HTERT RPE-1 (cell line): ENCODE measurements around the gene JPH3.

ENCODE experiments used
- in situ Hi-C: fragments of 300-500 bp; cut with MboI; formaldehyde crosslinking; loops from 4 replicates; pipeline ENCODE4 v1.14.3; 2020; ENCODE audit warnings: low sequenced_read_pairs

Gene JPH3

GRCh38 chr16:87602001-87602775, at the start of gene JPH3:
TSS of gene JPH3 (plus strand) at chr16:87602508. CDS start at chr16:87603147, 639 bp downstream.
- in situ Hi-C loops = no loop called here

- in situ Hi-C loops = no loop called here
These were observed 49.3 kb upstream of the JPH3 start for GRCh38 chr16:87552772-87553573.

- in situ Hi-C loops = no loop called here
These were observed 47.4 kb upstream of the JPH3 start for GRCh38 chr16:87554754-87555427.

- in situ Hi-C loops = no loop called here
These were observed 46.7 kb upstream of the JPH3 start for GRCh38 chr16:87555647-87556046.

- in situ Hi-C loops = no loop called here
These were observed 45.3 kb upstream of the JPH3 start for GRCh38 chr16:87556941-87557459.

GRCh38 chr16:87558682-87559081, 43.6 kb upstream of the JPH3 start:
- in situ Hi-C loops = no loop called here

- in situ Hi-C loops = no loop called here
These were observed 42.4 kb upstream of the JPH3 start for GRCh38 chr16:87559945-87560344.

- in situ Hi-C loops = no loop called here
These were observed 41.7 kb upstream of the JPH3 start for GRCh38 chr16:87560428-87561199.

- in situ Hi-C loops = no loop called here
These were observed 40.9 kb upstream of the JPH3 start for GRCh38 chr16:87561200-87562105.

- in situ Hi-C loops = no loop called here
These were observed 40.1 kb upstream of the JPH3 start for GRCh38 chr16:87562201-87562600.

GRCh38 chr16:87563022-87563421, 39.3 kb upstream of the JPH3 start:
- in situ Hi-C loops = no loop called here

GRCh38 chr16:87563714-87564523, 38.4 kb upstream of the JPH3 start:
- in situ Hi-C loops = no loop called here

- in situ Hi-C loops = no loop called here
These were observed 37.9 kb upstream of the JPH3 start for GRCh38 chr16:87564524-87564778.

- in situ Hi-C loops = no loop called here
These were observed 32.4 kb upstream of the JPH3 start for GRCh38 chr16:87569601-87570571.

- in situ Hi-C loops = no loop called here
These were observed 31.8 kb upstream of the JPH3 start for GRCh38 chr16:87570572-87570937.

- in situ Hi-C loops = no loop called here
These were observed 31.1 kb upstream of the JPH3 start for GRCh38 chr16:87570938-87571867.

GRCh38 chr16:87571868-87572244, 30.5 kb upstream of the JPH3 start:
- in situ Hi-C loops = no loop called here
